ENCODE measurements around the gene LY6G6D.

Gene LY6G6D

DNA sequence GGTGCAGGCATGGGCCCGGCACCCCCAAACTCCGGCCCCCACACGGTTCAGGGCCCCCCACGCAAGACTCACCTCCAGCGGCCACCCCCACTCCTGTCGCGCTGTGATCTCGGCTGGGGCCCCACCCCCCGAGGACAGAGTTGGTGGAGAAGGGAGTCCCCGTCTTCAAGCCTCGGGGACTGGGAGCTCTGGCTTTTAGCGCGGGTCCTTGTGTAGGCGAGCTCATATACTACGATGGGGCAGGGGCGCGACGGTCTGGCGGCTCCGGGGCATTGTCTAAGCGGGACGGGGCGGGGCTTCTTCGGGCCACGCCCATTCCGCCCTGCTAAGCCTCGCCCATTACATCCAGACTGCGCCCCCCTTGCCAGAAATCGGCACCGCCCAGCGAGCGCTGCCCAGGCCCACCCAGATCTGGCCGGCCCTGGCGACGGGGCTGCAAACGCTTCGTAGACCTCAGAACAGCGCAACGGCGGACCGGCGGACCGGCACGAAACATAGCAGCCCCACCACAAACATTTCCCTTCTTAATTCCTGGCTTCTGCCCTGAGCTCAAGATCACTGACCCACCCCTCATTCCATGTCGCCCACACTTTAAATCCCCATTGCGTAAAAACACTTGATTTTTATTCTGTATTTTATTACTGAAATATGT is 15.0 kb downstream of the LY6G6D start:
- TF ChIP-seq, protein P1, sequence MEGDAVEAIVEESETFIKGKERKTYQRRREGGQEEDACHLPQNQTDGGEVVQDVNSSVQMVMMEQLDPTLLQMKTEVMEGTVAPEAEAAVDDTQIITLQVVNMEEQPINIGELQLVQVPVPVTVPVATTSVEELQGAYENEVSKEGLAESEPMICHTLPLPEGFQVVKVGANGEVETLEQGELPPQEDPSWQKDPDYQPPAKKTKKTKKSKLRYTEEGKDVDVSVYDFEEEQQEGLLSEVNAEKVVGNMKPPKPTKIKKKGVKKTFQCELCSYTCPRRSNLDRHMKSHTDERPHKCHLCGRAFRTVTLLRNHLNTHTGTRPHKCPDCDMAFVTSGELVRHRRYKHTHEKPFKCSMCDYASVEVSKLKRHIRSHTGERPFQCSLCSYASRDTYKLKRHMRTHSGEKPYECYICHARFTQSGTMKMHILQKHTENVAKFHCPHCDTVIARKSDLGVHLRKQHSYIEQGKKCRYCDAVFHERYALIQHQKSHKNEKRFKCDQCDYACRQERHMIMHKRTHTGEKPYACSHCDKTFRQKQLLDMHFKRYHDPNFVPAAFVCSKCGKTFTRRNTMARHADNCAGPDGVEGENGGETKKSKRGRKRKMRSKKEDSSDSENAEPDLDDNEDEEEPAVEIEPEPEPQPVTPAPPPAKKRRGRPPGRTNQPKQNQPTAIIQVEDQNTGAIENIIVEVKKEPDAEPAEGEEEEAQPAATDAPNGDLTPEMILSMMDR (IDR thresholded peaks at IDR 0.05; ENCODE audit: low read depth, low read length) = no peak
- DNase-seq (ENCODE audit: low read depth in 2 of 2) = peak; percentile 90 to 95
- H3K4me3 ChIP-seq (replicated peaks in 1 of 2; ENCODE audit: low read depth in 2 of 2, low read length in 2 of 2) = peak overlapping the region; percentile 65 to 97

DNA sequence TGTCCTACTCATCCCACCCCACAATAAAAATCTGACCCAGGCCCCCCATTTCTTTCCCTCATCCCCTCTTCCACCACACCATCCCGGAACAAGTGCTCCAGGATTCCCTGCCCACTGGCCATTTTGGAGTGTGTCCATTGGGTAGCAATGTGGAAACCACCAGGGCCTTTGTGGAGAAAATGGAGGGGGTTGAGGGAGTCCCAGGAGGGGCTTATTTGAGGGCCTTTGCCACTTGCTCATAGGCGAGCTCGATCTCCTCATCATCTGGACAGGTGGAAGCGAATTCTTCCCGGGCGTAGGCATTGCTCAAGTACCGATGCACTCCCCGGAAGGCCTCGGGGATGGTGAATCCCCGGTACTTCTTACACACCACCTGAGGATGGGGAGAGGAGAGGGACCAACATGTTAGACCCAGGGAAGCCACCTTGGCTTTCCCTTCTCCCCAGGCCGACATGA is 15.5 kb downstream of the LY6G6D start:
- TF ChIP-seq, protein P1 (IDR thresholded peaks at IDR 0.05; ENCODE audit: low read depth, low read length) = no peak
- H3K4me3 ChIP-seq (replicated peaks in 1 of 2; ENCODE audit: low read depth in 2 of 2, low read length in 2 of 2) = peak overlapping the region in 1 of 2 donors; percentile 65
- no peak for DNase-seq (ENCODE audit: low read depth in 2 of 2)

DNA sequence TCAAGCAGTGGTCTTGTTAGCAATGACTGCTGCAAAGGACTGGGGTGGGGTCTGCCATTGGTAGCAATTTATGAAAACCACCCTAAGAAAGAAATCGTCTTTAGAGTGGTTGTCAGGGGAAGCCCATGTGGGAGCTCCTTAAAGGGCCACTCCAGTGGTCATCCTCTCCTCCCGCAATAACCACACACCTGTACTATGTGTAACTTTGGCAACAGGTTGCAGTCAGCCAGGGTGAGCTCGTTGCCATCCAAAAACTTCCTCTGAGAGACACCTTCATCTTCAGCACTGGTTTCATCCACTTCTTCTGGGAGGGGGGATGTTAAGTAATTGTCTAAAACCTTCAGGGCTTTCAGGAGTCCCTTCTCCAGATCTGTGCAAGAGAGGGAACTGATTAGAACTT is 16.9 kb downstream of the LY6G6D start:
- no peak overlapping the region for H3K4me3 ChIP-seq (replicated peaks in 1 of 2; ENCODE audit: low read depth in 2 of 2, low read length in 2 of 2)
- no peak for DNase-seq (ENCODE audit: low read depth in 2 of 2)

DNA sequence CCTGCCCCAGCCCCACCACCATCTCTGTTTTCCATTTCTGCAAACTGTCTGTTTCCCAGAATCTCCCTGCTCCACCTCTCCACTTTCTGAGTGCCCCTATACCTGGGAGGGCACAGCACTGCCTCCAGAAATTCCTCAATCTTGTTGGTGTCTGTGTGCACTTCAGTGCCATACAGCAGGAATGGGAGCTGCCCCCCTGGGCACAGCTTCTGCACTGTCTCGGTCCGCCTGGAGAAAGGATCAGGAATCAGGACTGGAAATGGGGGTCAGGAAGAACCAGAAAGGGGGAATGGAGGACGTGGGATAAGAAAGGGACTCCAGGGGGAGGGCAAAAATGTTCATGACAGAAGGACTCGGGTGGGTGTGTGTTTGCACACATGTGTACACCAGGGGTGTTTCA is 18.6 kb downstream of the LY6G6D start:
- no peak for DNase-seq (ENCODE audit: low read depth in 2 of 2)
- H3K4me3 ChIP-seq (replicated peaks in 1 of 2; ENCODE audit: low read depth in 2 of 2, low read length in 2 of 2) = peak overlapping the region in 1 of 2 donors; percentile 88

More for the DNA sequence above, 16.9 kb downstream of the LY6G6D start:
- TF ChIP-seq, protein P1 (IDR thresholded peaks at IDR 0.05; ENCODE audit: low read depth, low read length) = no peak

DNA sequence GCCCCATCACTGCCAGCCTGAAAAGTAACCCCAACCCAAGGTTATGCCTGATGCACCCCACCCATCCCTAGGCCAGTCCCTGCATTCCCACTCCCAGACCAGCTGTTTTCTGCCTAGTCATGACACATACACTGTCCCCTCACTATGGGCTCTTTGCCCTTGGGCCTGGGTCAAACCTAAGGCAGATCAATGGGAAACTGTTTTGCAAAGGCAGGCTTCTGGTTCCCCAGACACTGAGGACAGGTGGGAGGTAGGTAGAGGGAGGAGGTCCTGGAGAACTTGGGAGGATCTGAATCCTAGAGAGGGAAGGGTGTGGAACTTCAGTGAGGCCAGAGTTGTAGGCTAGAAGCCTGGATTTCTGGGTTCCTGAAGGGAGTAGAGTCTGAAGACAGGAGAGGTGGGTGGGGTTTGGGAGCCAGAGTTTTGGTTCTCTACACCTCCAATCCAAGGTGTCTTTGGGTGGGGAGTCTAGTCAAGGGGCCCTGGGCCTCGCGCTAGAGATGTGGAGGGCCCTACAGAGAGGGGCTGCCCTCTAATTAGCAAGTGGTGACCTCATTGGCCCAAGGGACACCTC is 19.2 kb downstream of the LY6G6D start:
- H3K4me3 ChIP-seq (replicated peaks in 1 of 2; ENCODE audit: low read depth in 2 of 2, low read length in 2 of 2) = peak overlapping the region; percentile 85 to 88
- TF ChIP-seq, protein P1 (IDR thresholded peaks at IDR 0.05; ENCODE audit: low read depth, low read length) = no peak
- DNase-seq (ENCODE audit: low read depth in 2 of 2) = no peak

More for the DNA sequence above, 18.6 kb downstream of the LY6G6D start:
- TF ChIP-seq, protein P1 (IDR thresholded peaks at IDR 0.05; ENCODE audit: low read depth, low read length) = no peak

DNA sequence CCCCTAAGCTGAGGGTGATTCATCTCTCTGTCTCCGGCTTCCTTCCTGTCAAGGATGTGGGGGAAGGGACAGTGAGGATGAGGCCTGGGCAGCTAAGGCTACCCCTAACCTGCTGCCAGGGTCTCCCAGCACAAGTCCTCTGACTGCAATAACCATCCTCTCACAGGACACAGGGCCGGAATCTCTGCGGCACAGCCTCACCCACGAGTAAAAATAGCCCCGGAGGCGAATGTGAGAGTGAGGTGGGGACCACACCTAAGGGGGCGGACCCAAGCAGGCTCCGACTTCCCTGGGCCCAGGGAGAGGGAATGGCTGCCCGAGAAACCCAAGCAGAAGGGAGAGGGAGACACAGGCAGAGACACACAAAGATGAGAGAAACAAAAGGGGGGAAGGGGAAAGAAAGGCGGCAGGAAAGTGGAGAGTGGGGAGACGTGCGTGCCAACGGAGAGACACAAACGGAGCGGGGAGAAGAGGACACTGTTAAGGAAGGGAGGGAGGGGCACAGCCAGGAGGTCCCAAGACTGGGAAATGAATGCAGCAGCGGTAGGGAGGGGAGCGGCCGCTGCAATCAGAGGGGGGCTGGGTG is 19.8 kb downstream of the LY6G6D start:
- H3K4me3 ChIP-seq (replicated peaks in 1 of 2; ENCODE audit: low read depth in 2 of 2, low read length in 2 of 2) = peak overlapping the region; percentile 85 to 88
- DNase-seq (ENCODE audit: low read depth in 2 of 2) = peak; percentile 62 to 86
- TF ChIP-seq, protein P1 (IDR thresholded peaks at IDR 0.05; ENCODE audit: low read depth, low read length) = no peak

Measured in cardiac fibroblast (primary cell).